Body of pancreas (tissue), 4 donors: ENCODE measurements around the gene NCAPD2. TPM values are rescaled to one million over a fixed set of nuclear protein-coding genes. Genes with fewer than 3 reads are reported as not detected.
A peak's percentile ranks its signal among the peaks of the same experiment; 100 is the strongest.

Source experiments
- ATAC-seq: fragments of 150-250 bp; one replicate; pipeline ENCODE4 v1.9.1; 2016
- DNase-seq, 4 donors: peaks; one replicate each; pipeline ENCODE4 v3.0.0-alpha.2; 2019
- H3K27ac ChIP-seq, 4 donors: fragments of 200-600 bp; sonication (generic); 1 replicate in 3 of 4; 2 replicates in 1 of 4; pipeline versions ENCODE4 v1.5.1 to v1.6.1; 2016 to 2019; ENCODE audit warnings: mild to moderate bottlenecking in 1 of 4, mixed read lengths in 1 of 4, moderate library complexity in 1 of 4
- H3K27me3 ChIP-seq, 2 donors: fragments of 200-600 bp; sonication (generic); one replicate each; pipeline ENCODE4 v1.6.0; 2016; ENCODE audit warnings: mild to moderate bottlenecking in 1 of 2
- H3K36me3 ChIP-seq, 2 donors: fragments of 200-600 bp; sonication (generic); replicated peaks in 1 of 2; 2 replicates each; pipeline ENCODE4 v1.5.1; 2016; ENCODE audit warnings: low read depth in 2 of 2; ENCODE audit not compliant: insufficient read depth in 1 of 2
- H3K4me1 ChIP-seq: fragments of 200-600 bp; sonication (generic); one replicate; pipeline ENCODE4 v1.6.0; 2016
- H3K4me3 ChIP-seq, 2 donors: fragments of 200-600 bp; sonication (generic); 1 replicate in 1 of 2; 2 replicates in 1 of 2; pipeline ENCODE4 v1.5.1; 2016 to 2019
- H3K9me3 ChIP-seq, 3 donors: fragments of 200-600 bp; sonication (generic); 1 replicate in 2 of 3; 2 replicates in 1 of 3; pipeline ENCODE4 v1.5.1; 2016
- POLR2A ChIP-seq, 3 donors: fragments of 450-650 bp; IDR thresholded peaks; one replicate each; pipeline ENCODE4 v1.6.1; 2016; ENCODE audit warnings: antibody characterized with exemption in 3 of 3, mild to moderate bottlenecking in 2 of 3
- WGBS, 2 donors: methylation state at CpG; one replicate each; pipeline ENCODE4 v1.1.5; 2017; 5-methylcytosine and 5-hydroxymethylcytosine counted together
- intact Hi-C: fragments of 100-400 bp; cut with DNase I; formaldehyde crosslinking; loops from one replicate; pipeline ENCODE4 v1.15.1; 2023
- total RNA-seq, 2 donors: library from RNA; depleted of rRNA; stranded (reverse); fragments of >200 nt; gene quantifications; one replicate each; pipeline ENCODE4 v1.1.0, GENCODE V29; 2016
- TF ChIP-seq, protein P1 (sequence below), 7 experiments: fragments of 450-650 bp in 4 of 7; fragments of 200-600 bp in 3 of 7; sonication (generic) in 3 of 7; IDR thresholded peaks; one replicate each; pipeline ENCODE4 v1.5.1; 2016 to 2019; ENCODE audit warnings: antibody characterized with exemption in 7 of 7

Gene NCAPD2
- total RNA-seq, 2 donors from 2014 or later = 9.3 to 46.1 TPM

- no peaks in the 10 kb centered on the region for H3K9me3 ChIP-seq
- no peak overlapping the region for H3K4me3 ChIP-seq
- WGBS, 2 donors = 75 to 77% methylated on average over 7 of the region's 7 CpGs
- DNase-seq (no peak), ATAC-seq (no peak)
- intact Hi-C loops = no loop called here
- TF ChIP-seq, protein P1, sequence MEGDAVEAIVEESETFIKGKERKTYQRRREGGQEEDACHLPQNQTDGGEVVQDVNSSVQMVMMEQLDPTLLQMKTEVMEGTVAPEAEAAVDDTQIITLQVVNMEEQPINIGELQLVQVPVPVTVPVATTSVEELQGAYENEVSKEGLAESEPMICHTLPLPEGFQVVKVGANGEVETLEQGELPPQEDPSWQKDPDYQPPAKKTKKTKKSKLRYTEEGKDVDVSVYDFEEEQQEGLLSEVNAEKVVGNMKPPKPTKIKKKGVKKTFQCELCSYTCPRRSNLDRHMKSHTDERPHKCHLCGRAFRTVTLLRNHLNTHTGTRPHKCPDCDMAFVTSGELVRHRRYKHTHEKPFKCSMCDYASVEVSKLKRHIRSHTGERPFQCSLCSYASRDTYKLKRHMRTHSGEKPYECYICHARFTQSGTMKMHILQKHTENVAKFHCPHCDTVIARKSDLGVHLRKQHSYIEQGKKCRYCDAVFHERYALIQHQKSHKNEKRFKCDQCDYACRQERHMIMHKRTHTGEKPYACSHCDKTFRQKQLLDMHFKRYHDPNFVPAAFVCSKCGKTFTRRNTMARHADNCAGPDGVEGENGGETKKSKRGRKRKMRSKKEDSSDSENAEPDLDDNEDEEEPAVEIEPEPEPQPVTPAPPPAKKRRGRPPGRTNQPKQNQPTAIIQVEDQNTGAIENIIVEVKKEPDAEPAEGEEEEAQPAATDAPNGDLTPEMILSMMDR (IDR thresholded peaks at IDR 0.05) = no peak
- no peak for TF ChIP-seq POLR2A (IDR thresholded peaks at IDR 0.05)
- H3K4me1 ChIP-seq = no peaks in the 10 kb centered on the region
- peaks cover 0 to 11% of the 10 kb centered on the region in 2 donors for H3K36me3 ChIP-seq
- peak overlapping the region in 2 of 4 donors; percentile 23 to 32 for H3K27ac ChIP-seq
- H3K27me3 ChIP-seq = no peaks in the 10 kb centered on the region
Observed at GRCh38 chr12:6508087-6508486, 14.2 kb downstream of the NCAPD2 start.

DNA sequence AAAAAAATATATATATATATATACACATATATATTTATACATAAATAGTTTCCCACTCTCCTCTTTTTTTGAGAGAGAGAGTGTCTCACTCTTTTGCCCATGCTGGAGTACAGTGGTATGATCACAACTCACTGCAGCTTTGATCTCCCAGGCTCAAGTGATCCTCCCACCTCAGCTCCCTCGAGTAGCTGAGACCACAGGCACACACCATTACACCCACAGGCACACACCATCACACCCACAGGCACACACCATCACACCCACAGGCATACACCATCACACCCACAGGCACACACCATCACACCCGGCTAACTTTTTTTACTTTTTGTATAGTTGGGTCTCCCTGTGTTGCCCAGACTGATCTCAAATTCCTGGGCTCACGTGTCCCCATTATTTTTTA lies 26.3 kb downstream of the NCAPD2 start:
- ATAC-seq = no peak
- DNase-seq = no peak
- no peak overlapping the region for H3K4me3 ChIP-seq
- no peaks in the 10 kb centered on the region for H3K4me1 ChIP-seq
- TF ChIP-seq, protein P1 (IDR thresholded peaks at IDR 0.05) = no peak
- no peak for TF ChIP-seq POLR2A (IDR thresholded peaks at IDR 0.05)
- no peaks in the 10 kb centered on the region for H3K9me3 ChIP-seq
- no peaks in the 10 kb centered on the region for H3K27me3 ChIP-seq
- peaks cover 5 to 30% of the 10 kb centered on the region in 2 donors for H3K36me3 ChIP-seq
- no peak overlapping the region for H3K27ac ChIP-seq
- intact Hi-C loops = no loop called here
- WGBS, 2 donors = 76 to 85% methylated on average over 3 of the region's 3 CpGs

- DNase-seq (no peak), ATAC-seq (no peak)
- Histone ChIP-seq H3K4me1 (no peaks in the 10 kb centered on the region), H3K27me3 (no peaks in the 10 kb centered on the region), H3K9me3 (no peaks in the 10 kb centered on the region), H3K27ac (no peak overlapping the region), H3K4me3 (no peak overlapping the region), H3K36me3 (peaks cover 9 to 38% of the 10 kb centered on the region in 2 donors)
- WGBS, 2 donors = 81 to 88% methylated on average over 10 of the region's 10 CpGs
- intact Hi-C loops = no loop called here
- TF ChIP-seq, protein P1 (IDR thresholded peaks at IDR 0.05) = no peak
- TF ChIP-seq POLR2A (IDR thresholded peaks at IDR 0.05) = no peak
Observed at GRCh38 chr12:6522193-6522592, 28.3 kb downstream of the NCAPD2 start.

GRCh38 chr12:6523708-6524107 lies 29.8 kb downstream of the NCAPD2 start:
- H3K9me3 ChIP-seq = no peaks in the 10 kb centered on the region
- no peak overlapping the region for H3K4me3 ChIP-seq
- DNase-seq (no peak), ATAC-seq (no peak)
- no peaks in the 10 kb centered on the region for H3K4me1 ChIP-seq
- H3K27ac ChIP-seq = no peak overlapping the region
- WGBS, 2 donors = 84 to 92% methylated on average over 3 of the region's 3 CpGs
- TF ChIP-seq POLR2A (IDR thresholded peaks at IDR 0.05) = no peak
- TF ChIP-seq, protein P1 (IDR thresholded peaks at IDR 0.05) = no peak
- intact Hi-C loops = no loop called here
- H3K36me3 ChIP-seq = peaks cover 9 to 36% of the 10 kb centered on the region in 2 donors
- no peaks in the 10 kb centered on the region for H3K27me3 ChIP-seq

- no peak overlapping the region for H3K4me3 ChIP-seq
- no peak for TF ChIP-seq POLR2A (IDR thresholded peaks at IDR 0.05)
- TF ChIP-seq, protein P1 (IDR thresholded peaks at IDR 0.05) = no peak
- ATAC-seq (no peak), DNase-seq (no peak)
- no peaks in the 10 kb centered on the region for H3K4me1 ChIP-seq
- no peaks in the 10 kb centered on the region for H3K9me3 ChIP-seq
- 93 to 97% methylated on average over 5 of the region's 5 CpGs for WGBS, 2 donors
- no peak overlapping the region for H3K27ac ChIP-seq
- no peaks in the 10 kb centered on the region for H3K27me3 ChIP-seq
- intact Hi-C loops = no loop called here
- H3K36me3 ChIP-seq = peaks cover 9 to 41% of the 10 kb centered on the region in 2 donors
Observed at GRCh38 chr12:6524648-6525047, 30.7 kb downstream of the NCAPD2 start.
